ENCODE data around the gene OPA1.

The OPA1 gene

DNA sequence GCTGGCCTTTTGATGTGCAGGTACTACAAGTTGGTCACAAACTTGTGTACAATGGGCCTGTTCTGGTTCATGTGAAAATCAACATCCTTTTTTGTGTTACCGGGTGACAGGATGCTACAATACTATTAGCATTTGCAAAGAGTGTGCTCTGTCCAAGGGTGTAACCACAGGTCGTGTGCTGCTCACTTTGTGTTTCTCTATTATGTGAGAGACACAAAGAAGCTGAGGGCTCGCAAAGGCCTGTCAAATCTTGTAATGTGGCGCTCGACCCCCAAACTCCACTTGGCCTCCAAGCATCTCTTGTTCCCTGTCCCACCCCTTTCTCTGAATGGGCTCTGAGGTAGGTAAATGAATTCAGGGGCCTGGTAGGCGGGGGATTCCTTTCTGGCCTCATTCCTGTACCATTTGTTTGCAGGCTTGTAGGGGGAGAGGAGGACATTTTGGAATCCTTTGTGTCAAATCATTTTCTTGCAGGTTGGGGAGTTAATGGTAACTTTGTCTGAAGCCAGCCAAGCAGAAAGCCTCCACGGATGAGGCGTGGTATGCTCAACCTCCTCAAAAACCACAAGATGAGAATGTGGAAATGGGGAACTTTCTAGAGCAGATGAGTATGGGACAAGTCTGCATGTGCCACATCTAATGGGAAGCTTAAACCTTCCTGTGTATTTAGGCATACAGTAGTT is 109.1 kb downstream of the OPA1 start:
- TF ChIP-seq YY1 (IDR thresholded peaks at IDR 0.05; ENCODE audit: low read depth) (peak; percentile 60; the same call in 1 of the 2 replicates), ZBTB7A (IDR thresholded peaks at IDR 0.05; ENCODE audit: low read depth) (no peak), CREB1 (IDR thresholded peaks at IDR 0.05; ENCODE audit: low read depth) (no peak), MAX (IDR thresholded peaks at IDR 0.05) (peak; percentile 70), CEBPB (IDR thresholded peaks at IDR 0.05) (no peak), EP300 (IDR thresholded peaks at IDR 0.05; ENCODE audit: borderline replicate concordance) (peak; percentile 61; the same call in 1 of the 2 replicates), REST (IDR thresholded peaks at IDR 0.05; ENCODE audit: low read depth) (no peak), TEAD4 (IDR thresholded peaks at IDR 0.05) (peak; percentile 76), TCF12 (IDR thresholded peaks at IDR 0.05; ENCODE audit: low read depth) (peak; percentile 48; the same call in 1 of the 2 replicates), TAF1 (IDR thresholded peaks at IDR 0.05; ENCODE audit: low read depth) (no peak), NFIC (IDR thresholded peaks at IDR 0.05) (no peak), FOXM1 (IDR thresholded peaks at IDR 0.05; ENCODE audit: borderline replicate concordance, low read depth) (no peak), EGR1 (IDR thresholded peaks at IDR 0.05) (no peak), RAD21 (IDR thresholded peaks at IDR 0.05; ENCODE audit: low read depth) (0 out of 2 replicates have a peak, but pooled peaks have one; percentile 3)
- TF ChIP-seq, protein P1, sequence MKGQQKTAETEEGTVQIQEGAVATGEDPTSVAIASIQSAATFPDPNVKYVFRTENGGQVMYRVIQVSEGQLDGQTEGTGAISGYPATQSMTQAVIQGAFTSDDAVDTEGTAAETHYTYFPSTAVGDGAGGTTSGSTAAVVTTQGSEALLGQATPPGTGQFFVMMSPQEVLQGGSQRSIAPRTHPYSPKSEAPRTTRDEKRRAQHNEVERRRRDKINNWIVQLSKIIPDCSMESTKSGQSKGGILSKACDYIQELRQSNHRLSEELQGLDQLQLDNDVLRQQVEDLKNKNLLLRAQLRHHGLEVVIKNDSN (IDR thresholded peaks at IDR 0.05) = no peak

- TF ChIP-seq, protein P1 (IDR thresholded peaks at IDR 0.05) = no peak
- TF ChIP-seq TAF1 (IDR thresholded peaks at IDR 0.05; ENCODE audit: low read depth) (no peak), CREB1 (IDR thresholded peaks at IDR 0.05; ENCODE audit: low read depth) (no peak), MAX (IDR thresholded peaks at IDR 0.05) (no peak), CEBPB (IDR thresholded peaks at IDR 0.05) (no peak), EGR1 (IDR thresholded peaks at IDR 0.05) (no peak), TEAD4 (IDR thresholded peaks at IDR 0.05) (no peak), NFIC (IDR thresholded peaks at IDR 0.05) (no peak), TCF12 (IDR thresholded peaks at IDR 0.05; ENCODE audit: low read depth) (no peak), FOXM1 (IDR thresholded peaks at IDR 0.05; ENCODE audit: borderline replicate concordance, low read depth) (no peak), EP300 (IDR thresholded peaks at IDR 0.05; ENCODE audit: borderline replicate concordance) (no peak), REST (IDR thresholded peaks at IDR 0.05; ENCODE audit: low read depth) (no peak), ZBTB7A (IDR thresholded peaks at IDR 0.05; ENCODE audit: low read depth) (no peak), RAD21 (IDR thresholded peaks at IDR 0.05; ENCODE audit: low read depth) (no peak), YY1 (IDR thresholded peaks at IDR 0.05; ENCODE audit: low read depth) (no peak)
Observed at GRCh38 chr3:193702967-193703366, 110.0 kb downstream of the OPA1 start.

GRCh38 chr3:193704431-193704830 is 111.4 kb downstream of the OPA1 start:
- TF ChIP-seq, protein P1 (IDR thresholded peaks at IDR 0.05) = no peak
- TF ChIP-seq EGR1 (IDR thresholded peaks at IDR 0.05) = no peak
- TF ChIP-seq ZBTB7A (IDR thresholded peaks at IDR 0.05; ENCODE audit: low read depth) = no peak
- no peak for TF ChIP-seq CEBPB (IDR thresholded peaks at IDR 0.05)
- no peak for TF ChIP-seq CREB1 (IDR thresholded peaks at IDR 0.05; ENCODE audit: low read depth)
- no peak for TF ChIP-seq TAF1 (IDR thresholded peaks at IDR 0.05; ENCODE audit: low read depth)
- TF ChIP-seq TCF12 (IDR thresholded peaks at IDR 0.05; ENCODE audit: low read depth) = no peak
- TF ChIP-seq FOXM1 (IDR thresholded peaks at IDR 0.05; ENCODE audit: borderline replicate concordance, low read depth) = no peak
- no peak for TF ChIP-seq TEAD4 (IDR thresholded peaks at IDR 0.05)

DNA sequence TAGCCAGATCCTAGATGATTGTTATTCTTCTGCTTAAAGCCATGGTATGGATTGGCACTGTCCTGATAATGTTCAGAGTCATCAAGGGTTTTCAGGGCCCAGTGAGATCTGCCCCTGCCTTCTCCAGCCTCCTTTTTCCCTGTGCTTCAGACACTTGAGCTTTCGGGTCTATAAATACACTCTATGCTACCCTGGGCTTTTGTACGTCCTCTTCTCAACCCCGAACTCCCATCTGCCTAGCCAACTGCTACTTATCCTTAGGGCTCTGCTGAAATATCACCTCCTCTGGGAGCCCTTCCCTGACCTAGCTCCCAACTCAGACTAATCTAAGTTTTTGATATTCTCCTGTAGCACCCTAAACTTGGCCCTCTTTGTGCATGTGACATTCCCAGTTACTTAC is 115.3 kb downstream of the OPA1 start:
- TF ChIP-seq REST (IDR thresholded peaks at IDR 0.05; ENCODE audit: low read depth) (no peak), CREB1 (IDR thresholded peaks at IDR 0.05; ENCODE audit: low read depth) (no peak), EGR1 (IDR thresholded peaks at IDR 0.05) (no peak), YY1 (IDR thresholded peaks at IDR 0.05; ENCODE audit: low read depth) (no peak), TAF1 (IDR thresholded peaks at IDR 0.05; ENCODE audit: low read depth) (no peak), ZBTB7A (IDR thresholded peaks at IDR 0.05; ENCODE audit: low read depth) (no peak), NFIC (IDR thresholded peaks at IDR 0.05) (no peak), MAX (IDR thresholded peaks at IDR 0.05) (no peak)
